NOMO-1 treated with dmso at 0.1 percent for 144 hours (cell line): ENCODE data around the gene PDE9A.
"Not testable (repeated sequence)": the region's sequence is repeated elsewhere in the genome, so short reads cannot be mapped to it uniquely, and the experiment has no call there.

Source experiments
- DNase-seq: peaks from one replicate; lab custom pipeline; 2025; ENCODE audit not compliant: unreplicated experiment; lab: John Stamatoyannopoulos, UW

Gene PDE9A

GRCh38 chr21:42624095-42624790 is 29.2 kb upstream of the PDE9A start:
- no peak for DNase-seq

DNA sequence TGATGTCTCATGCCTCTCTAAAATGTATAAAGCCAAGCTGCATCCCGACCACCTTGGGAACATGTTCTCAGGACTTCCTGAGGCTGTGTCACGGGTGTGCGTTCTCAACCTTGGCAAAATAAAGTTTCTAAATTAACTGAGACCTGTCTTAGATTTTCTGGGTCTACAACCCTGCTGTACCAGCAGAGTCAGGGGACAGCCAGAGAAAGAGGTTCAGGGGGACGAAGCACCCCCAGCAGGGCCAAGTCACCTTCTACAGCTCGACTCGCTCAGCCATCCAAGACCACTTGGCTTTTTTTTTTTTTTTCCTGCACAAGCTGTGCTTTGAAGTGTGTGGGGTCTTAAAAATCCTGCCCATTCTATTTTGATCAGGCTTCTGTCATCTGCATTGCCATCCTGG is 28.5 kb upstream of the PDE9A start:
- no peak for DNase-seq

- DNase-seq: no peak
Observed at GRCh38 chr21:42626171-42626570, 27.2 kb upstream of the PDE9A start.

- no peak for DNase-seq
Observed at GRCh38 chr21:42627527-42628289, 25.7 kb upstream of the PDE9A start.

DNA sequence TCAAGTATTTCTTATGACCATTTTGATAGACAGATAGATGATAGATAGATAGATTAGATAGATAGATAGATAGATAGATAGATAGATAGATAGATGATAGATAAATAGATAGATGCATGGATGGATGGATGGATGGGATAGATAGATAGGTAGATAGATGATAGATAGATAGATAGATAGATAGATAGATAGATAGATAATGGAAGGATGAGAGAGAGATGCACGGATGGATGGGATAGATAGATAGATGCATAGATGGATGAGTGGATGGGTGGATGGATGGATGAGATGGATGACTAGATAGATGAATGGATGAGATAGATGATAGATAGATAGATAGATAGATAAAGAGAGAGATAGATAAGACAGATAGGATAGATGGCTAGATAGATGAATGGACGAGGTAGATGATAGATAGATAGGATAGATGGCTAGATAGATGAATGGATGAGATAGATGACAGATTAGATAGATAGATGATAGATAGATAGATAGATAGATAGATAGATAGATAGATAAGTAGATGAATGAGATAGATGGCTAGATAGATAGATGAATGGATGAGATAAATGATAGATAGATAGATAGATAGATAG is 24.9 kb upstream of the PDE9A start:
- not testable (repeated sequence) for DNase-seq

- DNase-seq: no peak
Observed at GRCh38 chr21:42629933-42630589, 23.4 kb upstream of the PDE9A start.

DNA sequence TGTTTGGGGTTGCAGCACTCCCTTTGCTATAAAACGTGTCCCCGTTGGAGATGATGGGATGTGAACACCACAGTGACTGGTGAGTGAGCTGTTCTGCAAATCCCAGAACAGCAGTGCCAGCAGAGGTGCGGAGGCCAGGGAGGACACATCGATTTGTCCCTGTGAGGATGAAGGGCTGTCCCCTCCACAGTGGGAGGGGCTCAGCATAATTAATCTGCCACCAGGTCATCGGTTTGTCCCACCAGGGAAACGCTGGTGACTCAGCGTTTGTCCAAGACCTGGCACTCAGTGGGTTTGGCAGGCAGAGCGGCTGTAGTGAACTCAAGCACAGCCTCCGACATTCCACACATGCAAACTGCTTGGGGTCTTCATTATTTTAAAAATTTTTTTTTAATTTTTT is 22.8 kb upstream of the PDE9A start:
- no peak for DNase-seq

DNA sequence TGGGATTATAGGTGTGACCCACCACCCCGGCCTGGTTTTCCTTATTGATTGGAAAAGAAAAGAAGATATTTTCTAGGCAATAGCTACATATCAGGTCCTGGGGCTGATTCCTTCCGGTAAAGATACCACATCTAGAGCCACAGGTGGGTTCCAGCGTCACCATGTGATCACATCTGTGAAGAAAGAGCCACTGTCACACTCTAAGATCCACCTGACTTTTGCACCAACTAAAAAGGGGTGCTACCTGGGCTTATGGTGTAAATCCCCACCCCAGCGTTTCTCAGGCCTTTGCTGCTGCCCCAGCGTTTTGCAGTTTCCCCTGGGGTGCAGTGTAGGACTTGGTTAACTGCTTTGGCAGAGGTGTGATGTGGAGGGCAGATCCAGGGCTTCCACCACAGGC is 22.3 kb upstream of the PDE9A start:
- DNase-seq: no peak

DNA sequence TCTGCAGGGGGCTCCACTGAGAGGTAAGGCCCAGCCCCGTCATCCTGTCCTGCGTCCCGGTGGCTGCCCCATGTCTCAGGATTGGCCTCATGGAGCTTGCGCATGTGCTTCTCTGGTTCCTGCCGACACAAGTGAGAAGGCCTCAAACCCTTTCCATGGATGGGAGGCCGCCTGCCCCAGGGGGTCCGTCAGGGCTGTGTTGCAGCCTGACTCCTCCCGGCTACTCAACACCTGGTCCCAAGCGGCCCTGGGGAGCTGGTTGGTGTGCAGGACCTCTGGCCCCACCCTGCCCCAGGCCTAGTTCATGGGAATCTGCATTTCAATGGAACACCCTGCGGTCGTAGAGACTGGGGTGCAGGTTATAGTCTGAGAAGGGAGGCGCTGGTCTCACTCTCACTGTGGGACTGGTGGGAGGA is 21.1 kb upstream of the PDE9A start:
- DNase-seq: no peak

DNA sequence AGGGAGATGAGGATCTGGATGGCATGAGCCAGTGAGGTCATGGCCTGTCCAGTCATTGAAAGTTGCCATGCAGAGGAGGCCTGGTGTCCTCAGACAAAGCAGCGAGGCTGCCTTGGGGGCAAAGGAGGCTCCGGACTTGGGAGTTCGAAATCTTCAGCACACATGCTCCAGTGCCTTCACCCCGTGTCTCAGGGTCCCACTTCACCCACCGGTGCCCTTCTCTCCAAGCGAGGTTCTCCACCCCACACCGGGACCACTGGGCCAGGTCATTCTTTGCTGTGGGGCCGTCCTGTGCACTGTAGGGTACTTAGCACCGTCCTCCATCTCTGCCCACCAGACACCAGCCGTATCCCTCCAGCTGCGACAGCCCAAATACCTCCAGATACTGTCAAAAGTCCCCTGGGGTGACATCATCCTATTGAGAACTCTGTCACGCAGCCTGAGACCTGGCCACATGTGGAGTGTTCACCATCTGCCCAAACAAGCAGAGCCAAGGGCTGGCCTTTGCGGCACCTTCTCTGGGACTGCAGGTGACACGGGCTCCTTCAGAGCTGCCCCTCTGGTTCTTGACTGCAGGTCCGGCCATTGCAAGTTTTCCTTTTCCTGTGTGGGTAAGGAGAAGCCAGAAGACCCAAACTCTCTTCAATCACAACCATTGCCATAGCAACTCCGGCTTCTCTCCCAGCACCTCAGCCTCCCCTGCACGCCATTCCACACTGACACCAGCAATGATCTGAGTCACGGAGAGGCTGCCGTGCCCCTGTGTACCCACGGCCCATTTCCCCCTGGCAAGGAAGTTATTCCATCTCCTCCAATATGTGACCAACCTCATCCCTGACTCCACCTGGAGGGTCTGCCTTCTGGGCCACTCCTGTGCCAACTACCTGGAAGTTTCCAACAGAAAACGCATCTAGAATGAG is 20.4 kb upstream of the PDE9A start:
- no peak for DNase-seq

DNA sequence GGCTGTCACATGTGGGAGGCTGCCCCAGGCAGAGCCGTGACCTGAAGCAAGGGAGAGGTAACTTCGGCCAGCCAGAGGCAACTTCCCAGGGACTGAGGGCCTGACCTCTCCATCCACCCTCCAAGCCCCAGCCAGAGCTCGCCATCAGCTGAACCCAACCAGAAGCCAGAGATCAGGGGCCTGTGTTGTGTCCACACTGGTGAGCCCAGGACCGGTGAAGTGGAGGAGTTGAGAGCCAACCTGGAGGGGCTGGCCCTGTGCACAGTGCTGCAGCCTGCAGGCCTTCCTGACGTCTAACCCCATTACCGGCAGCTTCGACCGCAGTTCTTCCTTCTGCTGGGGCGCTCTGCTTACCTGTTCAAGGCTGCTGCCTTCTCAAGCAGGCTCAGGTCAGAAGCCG is 19.6 kb upstream of the PDE9A start:
- DNase-seq: no peak

- DNase-seq: no peak
Observed at GRCh38 chr21:42635848-42636519, 17.4 kb upstream of the PDE9A start.

- DNase-seq: peak; percentile 45
Observed at GRCh38 chr21:42636520-42637266, 16.7 kb upstream of the PDE9A start.

DNA sequence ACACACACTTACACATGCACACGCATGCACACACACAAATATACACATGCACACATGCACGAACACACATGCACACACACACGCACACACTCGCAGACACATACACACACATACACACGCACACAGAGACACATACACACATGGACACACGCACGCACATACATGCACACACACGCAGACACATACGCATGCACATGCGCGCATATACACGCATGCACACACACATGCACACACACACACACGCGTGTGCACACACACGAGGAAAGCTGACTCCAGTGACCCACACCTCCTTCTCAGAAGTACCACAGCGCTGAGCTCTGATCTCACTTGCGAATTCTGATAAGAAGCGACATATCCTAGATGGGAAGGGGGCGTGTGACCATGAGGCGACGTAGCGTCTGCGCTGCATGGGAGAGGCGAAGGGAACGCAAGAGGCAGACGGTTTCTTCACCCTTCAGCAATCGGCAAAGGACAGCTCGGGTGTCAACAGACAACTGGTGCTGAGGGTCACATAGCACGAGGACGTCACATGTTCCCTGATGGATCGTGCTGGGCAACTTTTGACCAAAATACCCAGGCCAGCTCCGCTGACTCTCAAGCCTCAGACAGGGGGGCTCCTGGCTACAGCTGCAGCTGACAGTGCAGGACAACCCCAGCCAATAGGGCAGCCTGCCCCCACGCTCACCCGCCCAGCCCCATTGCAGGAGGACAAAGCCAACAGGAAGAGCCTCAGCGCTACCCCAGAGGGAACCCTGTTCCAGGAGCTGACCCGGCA is 16.0 kb upstream of the PDE9A start:
- no peak for DNase-seq

DNA sequence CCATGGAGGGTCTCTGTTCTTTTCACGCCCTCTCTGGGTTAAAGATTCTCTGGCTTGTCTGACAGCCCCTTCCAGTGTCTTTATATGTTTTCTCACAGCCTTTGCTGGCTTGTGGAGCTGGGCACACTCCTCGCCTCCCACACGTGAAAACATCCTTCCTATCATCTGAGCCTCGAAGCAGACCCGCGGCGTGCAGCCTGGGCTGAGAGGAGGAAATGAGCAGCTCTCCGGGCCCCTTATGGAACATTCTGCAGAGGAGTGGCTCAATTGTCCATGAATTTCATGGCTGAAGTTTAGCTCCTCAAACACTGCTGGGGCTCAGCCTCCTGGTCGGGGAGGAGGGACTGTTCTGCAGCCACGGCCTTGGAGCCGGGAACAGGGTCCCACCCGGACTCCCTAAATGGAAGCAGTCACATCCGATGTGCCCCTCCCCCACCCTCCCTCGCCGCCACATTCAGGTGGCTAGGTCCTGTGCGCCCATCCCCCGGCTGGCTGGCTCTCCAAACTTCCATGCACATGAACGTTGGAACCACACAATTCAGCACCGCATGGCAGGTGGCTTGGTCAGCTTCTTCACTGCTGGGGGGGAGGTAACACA is 15.1 kb upstream of the PDE9A start:
- DNase-seq: no peak

- no peak for DNase-seq
Observed at GRCh38 chr21:42639646-42640152, 13.7 kb upstream of the PDE9A start.

DNA sequence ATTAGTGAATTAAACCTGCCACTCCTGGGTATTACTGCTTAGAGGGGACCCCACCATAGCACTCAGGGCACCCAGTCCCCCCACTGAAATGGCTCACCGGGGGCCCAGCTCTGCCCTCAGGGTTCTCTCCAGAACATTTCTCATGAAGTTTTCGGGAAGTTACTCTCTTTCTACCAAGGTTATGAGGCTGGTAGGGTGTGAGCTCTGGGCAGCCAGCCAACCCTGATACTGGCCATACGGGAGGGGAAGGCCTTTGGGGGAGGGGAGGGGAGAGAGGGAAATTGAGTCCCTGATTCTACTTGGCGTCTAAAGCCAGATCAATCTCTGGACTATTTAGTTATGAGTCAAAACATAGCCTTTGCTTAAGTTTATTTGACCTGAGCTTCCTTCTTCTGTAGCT is 12.9 kb upstream of the PDE9A start:
- DNase-seq: no peak
